PC-3 (cell line): ENCODE data around the gene HEATR5B.
"Not testable (repeated sequence)": the region's sequence is repeated elsewhere in the genome, so short reads cannot be mapped to it uniquely, and the experiment has no call there.

Experiments
- EZH2 ChIP-seq: fragments of 300-600 bp; sonication (generic); IDR thresholded peaks from one replicate; pipeline ENCODE4 v1.6.1; 2017; ENCODE audit warnings: antibody characterized with exemption, mild to moderate bottlenecking, low read length; ENCODE audit not compliant: unreplicated experiment
- EZH2phosphoT487 ChIP-seq: fragments of 300-600 bp; sonication (generic); IDR thresholded peaks from 2 replicates; pipeline ENCODE4 v1.6.1; 2018; ENCODE audit warnings: mild to moderate bottlenecking, antibody characterized with exemption, low read length, borderline replicate concordance
- TF ChIP-seq, protein P1 (sequence below): fragments of 300-600 bp; sonication (generic); conservative IDR thresholded peaks from 2 replicates; pipeline ENCODE4 v1.5.1; 2017; ENCODE audit warnings: antibody characterized with exemption, low read depth, mild to moderate bottlenecking, low read length

DNA sequence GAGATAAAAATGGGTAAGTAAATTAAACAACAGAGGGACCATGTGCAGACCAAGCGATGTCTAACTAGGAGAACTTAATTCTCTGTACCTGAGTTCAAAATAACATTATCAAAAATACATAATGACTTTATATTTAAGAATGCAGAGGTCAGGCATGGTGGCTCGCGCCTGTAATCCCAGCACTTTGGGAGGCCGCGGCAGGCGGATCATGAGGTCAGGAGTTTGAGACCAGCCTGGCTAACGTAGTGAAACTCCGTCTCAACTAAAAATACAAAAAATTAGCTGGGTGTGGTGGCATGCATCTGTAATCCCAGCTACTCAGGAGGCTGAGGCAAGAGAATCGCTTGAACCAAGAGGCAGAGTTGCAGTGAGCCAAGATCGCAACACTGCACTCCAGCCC lies 138.9 kb downstream of the HEATR5B start:
- TF ChIP-seq, protein P1, sequence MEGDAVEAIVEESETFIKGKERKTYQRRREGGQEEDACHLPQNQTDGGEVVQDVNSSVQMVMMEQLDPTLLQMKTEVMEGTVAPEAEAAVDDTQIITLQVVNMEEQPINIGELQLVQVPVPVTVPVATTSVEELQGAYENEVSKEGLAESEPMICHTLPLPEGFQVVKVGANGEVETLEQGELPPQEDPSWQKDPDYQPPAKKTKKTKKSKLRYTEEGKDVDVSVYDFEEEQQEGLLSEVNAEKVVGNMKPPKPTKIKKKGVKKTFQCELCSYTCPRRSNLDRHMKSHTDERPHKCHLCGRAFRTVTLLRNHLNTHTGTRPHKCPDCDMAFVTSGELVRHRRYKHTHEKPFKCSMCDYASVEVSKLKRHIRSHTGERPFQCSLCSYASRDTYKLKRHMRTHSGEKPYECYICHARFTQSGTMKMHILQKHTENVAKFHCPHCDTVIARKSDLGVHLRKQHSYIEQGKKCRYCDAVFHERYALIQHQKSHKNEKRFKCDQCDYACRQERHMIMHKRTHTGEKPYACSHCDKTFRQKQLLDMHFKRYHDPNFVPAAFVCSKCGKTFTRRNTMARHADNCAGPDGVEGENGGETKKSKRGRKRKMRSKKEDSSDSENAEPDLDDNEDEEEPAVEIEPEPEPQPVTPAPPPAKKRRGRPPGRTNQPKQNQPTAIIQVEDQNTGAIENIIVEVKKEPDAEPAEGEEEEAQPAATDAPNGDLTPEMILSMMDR: not testable (repeated sequence)
- TF ChIP-seq EZH2, EZH2phosphoT487: not testable (repeated sequence)
